Endothelial cell of umbilical vein (primary cell): ENCODE results near the gene KRR1. TPM values are rescaled to one million over a fixed set of nuclear protein-coding genes. Genes with fewer than 3 reads are reported as not detected.

Experiments
- BruUV-seq: library from RNA; stranded (reverse); fragments of 400-500 nt; replicated peaks from 2 replicates; lab custom pipeline; 2021; lab: Mats Ljungman, UMichigan
- CTCF ChIA-PET: fragments of 300-600, 350-600 bp; sonication (Branson Sonifier 250); formaldehyde crosslinking; loops from one replicate; lab custom pipeline; 2021; ENCODE audit warnings: antibody characterized with exemption, inconsistent platforms; lab: Charles Lee
- POLR2A ChIA-PET: fragments of 300-600, 350-600 bp; sonication (Branson Sonifier 250); formaldehyde crosslinking; loops from one replicate; lab custom pipeline; 2021; ENCODE audit warnings: antibody characterized with exemption, inconsistent platforms; lab: Charles Lee
- DNase-seq: peaks from one replicate; pipeline ENCODE4 v3.0.0-alpha.2; 2011; ENCODE audit warnings: low read depth, low spot score
- FAIRE-seq: peaks from 2 replicates; lab custom pipeline; 2011; peaks lifted over from hg19 to GRCh38; lab: Jason Lieb, UNC
- H2AFZ ChIP-seq: 2 replicates; pipeline ENCODE4 v1.6.0; 2012; ENCODE audit warnings: low read depth, low read length, control low read depth, inconsistent platforms
- H3K27ac ChIP-seq: 2 replicates; pipeline ENCODE4 v1.5.1; 2011; ENCODE audit warnings: low read depth, mild to moderate bottlenecking, control low read depth, low read length, moderate library complexity; ENCODE audit not compliant: insufficient read depth
- H3K27me3 ChIP-seq, 2 experiments: 2 replicates each; pipeline versions ENCODE4 v1.6.0 to v1.6.1; 2011; ENCODE audit warnings: low read length in 2 of 2, mixed read lengths in 1 of 2; ENCODE audit not compliant: control insufficient read depth in 2 of 2, insufficient read depth in 2 of 2
- H3K36me3 ChIP-seq, 2 experiments: 2 replicates in 1 of 2; 3 replicates in 1 of 2; pipeline ENCODE4 v1.5.1; 2011; ENCODE audit warnings: low read length in 2 of 2, mild to moderate bottlenecking in 1 of 2, moderate library complexity in 1 of 2; ENCODE audit not compliant: control insufficient read depth in 2 of 2, insufficient read depth in 2 of 2; ENCODE audit errors: extremely low read depth in 1 of 2
- H3K4me1 ChIP-seq: 3 replicates; pipeline ENCODE4 v1.5.1; 2011; ENCODE audit warnings: mild to moderate bottlenecking, low read length; ENCODE audit not compliant: control insufficient read depth, insufficient read depth; ENCODE audit errors: extremely low read depth
- H3K4me2 ChIP-seq: 2 replicates; pipeline ENCODE4 v1.6.1; 2011; ENCODE audit warnings: low read length, control low read depth, mixed read lengths; ENCODE audit not compliant: insufficient read depth
- H3K4me3 ChIP-seq, 3 experiments: fragments of 200-600 bp in 1 of 3; sonication (generic), shearing (Covaris generic) in 1 of 3; replicated peaks in 1 of 3; 2 replicates each; pipeline ENCODE4 v1.5.1; 2011 to 2016; ENCODE audit warnings: control low read depth in 3 of 3, low read length in 3 of 3, mild to moderate bottlenecking in 2 of 3, inconsistent platforms in 1 of 3, low read depth in 1 of 3, moderate library complexity in 1 of 3; ENCODE audit not compliant: insufficient read depth in 1 of 3
- H3K79me2 ChIP-seq: 2 replicates; pipeline ENCODE4 v1.6.0; 2012; ENCODE audit warnings: low read length, inconsistent platforms; ENCODE audit not compliant: control insufficient read depth, insufficient read depth
- H3K9ac ChIP-seq: replicated peaks from 2 replicates; pipeline ENCODE3; 2011; ENCODE audit warnings: low read length, control low read depth; ENCODE audit not compliant: insufficient read depth; ENCODE audit errors: extremely low read depth
- H3K9me1 ChIP-seq: replicated peaks from 3 replicates; pipeline ENCODE4 v1.6.0; 2011; ENCODE audit warnings: mild to moderate bottlenecking, low read length; ENCODE audit not compliant: control insufficient read depth, insufficient read depth; ENCODE audit errors: extremely low read depth
- H3K9me3 ChIP-seq: replicated peaks from 2 replicates; pipeline ENCODE4 v1.5.1; 2012; ENCODE audit warnings: low read length, inconsistent platforms; ENCODE audit not compliant: control insufficient read depth, insufficient read depth
- H4K20me1 ChIP-seq: replicated peaks from 2 replicates; pipeline ENCODE3; 2011; ENCODE audit warnings: mild to moderate bottlenecking, low read length; ENCODE audit not compliant: control insufficient read depth, insufficient read depth; ENCODE audit errors: extremely low read depth
- EZH2 ChIP-seq: IDR thresholded peaks from 2 replicates; pipeline ENCODE4 v1.6.1; 2012; ENCODE audit warnings: borderline replicate concordance, low read depth, mild to moderate bottlenecking, moderate library complexity, low read length, inconsistent platforms; ENCODE audit not compliant: severe bottlenecking
- FOS ChIP-seq: IDR thresholded peaks from 2 replicates; pipeline ENCODE4 v1.6.1; 2011; ENCODE audit warnings: mild to moderate bottlenecking, low read length, moderate library complexity, borderline replicate concordance; ENCODE audit not compliant: insufficient read depth
- GATA2 ChIP-seq: IDR thresholded peaks from 2 replicates; pipeline ENCODE4 v1.7.0; 2011; ENCODE audit warnings: low read depth, mild to moderate bottlenecking, moderate library complexity, mixed read lengths, low read length; ENCODE audit not compliant: insufficient read length, insufficient read depth
- MAX ChIP-seq: IDR thresholded peaks from 2 replicates; pipeline ENCODE4 v1.6.1; 2011; ENCODE audit not compliant: insufficient read depth, insufficient read length
- dilution Hi-C: fragments of 300-500 bp; cut with MboI; formaldehyde crosslinking; loops from one replicate; pipeline ENCODE4 v1.15.0; 2019; ENCODE audit warnings: low sequenced_read_pairs; ENCODE audit not compliant: extremely low pct_ligation_motif_present
- intact Hi-C: fragments of 100-400 bp; cut with micrococcal nuclease; formaldehyde crosslinking; loops from one replicate; pipeline ENCODE4 v1.10.0; 2022
- polyA plus RNA-seq, 4 experiments: library from polyadenylated mRNA; depleted of rRNA in 3 of 4; stranded (reverse) in 3 of 4; unstranded in 1 of 4; fragments of >200 nt; gene quantifications; 2 replicates each; pipeline versions ENCODE4 v1.2.1 to v1.2.3, GENCODE V29; 2011 to 2012; ENCODE audit warnings: missing spikeins in 1 of 4
- total RNA-seq: library from RNA; stranded (reverse); gene quantifications from 2 replicates; pipeline ENCODE4 v1.2.3, GENCODE V29; 2021
- TF ChIP-seq, protein P1 (sequence below), 2 donors: IDR thresholded peaks; 1 replicate in 1 of 2; 2 replicates in 1 of 2; pipeline ENCODE4 v1.5.1; 2011; ENCODE audit warnings: low read length in 2 of 2, mild to moderate bottlenecking in 2 of 2, moderate library complexity in 2 of 2, control low read depth in 1 of 2, inconsistent platforms in 1 of 2, low read depth in 1 of 2; ENCODE audit not compliant: insufficient read depth in 1 of 2; ENCODE audit errors: extremely low read depth in 1 of 2

The KRR1 gene
- total and polyA plus RNA-seq, 2 donors (not counting 3 experiments of a cell fraction or from before 2014, with no cell fraction given) = 5.9 to 49.3 TPM

DNA sequence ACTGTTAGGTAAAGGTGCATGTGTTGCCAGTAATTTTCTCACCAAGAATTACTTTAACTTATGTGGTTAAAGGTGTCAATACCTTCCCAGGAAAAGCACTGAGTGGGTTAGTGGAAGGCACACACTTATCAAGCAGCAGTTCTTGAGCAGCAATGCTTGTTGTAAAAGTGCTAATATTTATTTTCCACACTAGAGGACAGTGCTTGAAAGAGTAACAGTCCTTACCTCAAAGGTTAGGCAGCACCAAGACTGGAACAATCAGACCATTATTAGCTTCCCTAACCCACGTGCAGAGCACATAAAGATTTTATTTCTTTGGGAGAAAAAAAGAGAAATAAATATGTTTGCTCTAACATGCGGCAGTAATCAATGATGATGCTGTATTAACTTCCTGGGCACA lies 48.8 kb upstream of the KRR1 start:
- ChIA-PET POLR2A (interaction anchor here (0.9 to 1.2 kb wide), 3 partner anchors 465 to 475 kb away, joined by 3 read pairs; partner anchors contain the start of gene PHLDA1), CTCF (interaction anchor here (0.6 to 2.4 kb wide), 25 partner anchors 9 to 1026 kb away, joined by 3 to 28 read pairs (median 4); partner anchors contain the start of gene PHLDA1)
- H3K27me3 ChIP-seq = no peaks in the 10 kb centered on the region
- no peak for FAIRE-seq
- no peaks in the 10 kb centered on the region for H3K9me3 ChIP-seq
- H3K4me3 ChIP-seq = no peak overlapping the region
- H3K4me1 ChIP-seq = peaks cover 12% of the 10 kb centered on the region
- DNase-seq = peak; percentile 70
- TF ChIP-seq, protein P1, sequence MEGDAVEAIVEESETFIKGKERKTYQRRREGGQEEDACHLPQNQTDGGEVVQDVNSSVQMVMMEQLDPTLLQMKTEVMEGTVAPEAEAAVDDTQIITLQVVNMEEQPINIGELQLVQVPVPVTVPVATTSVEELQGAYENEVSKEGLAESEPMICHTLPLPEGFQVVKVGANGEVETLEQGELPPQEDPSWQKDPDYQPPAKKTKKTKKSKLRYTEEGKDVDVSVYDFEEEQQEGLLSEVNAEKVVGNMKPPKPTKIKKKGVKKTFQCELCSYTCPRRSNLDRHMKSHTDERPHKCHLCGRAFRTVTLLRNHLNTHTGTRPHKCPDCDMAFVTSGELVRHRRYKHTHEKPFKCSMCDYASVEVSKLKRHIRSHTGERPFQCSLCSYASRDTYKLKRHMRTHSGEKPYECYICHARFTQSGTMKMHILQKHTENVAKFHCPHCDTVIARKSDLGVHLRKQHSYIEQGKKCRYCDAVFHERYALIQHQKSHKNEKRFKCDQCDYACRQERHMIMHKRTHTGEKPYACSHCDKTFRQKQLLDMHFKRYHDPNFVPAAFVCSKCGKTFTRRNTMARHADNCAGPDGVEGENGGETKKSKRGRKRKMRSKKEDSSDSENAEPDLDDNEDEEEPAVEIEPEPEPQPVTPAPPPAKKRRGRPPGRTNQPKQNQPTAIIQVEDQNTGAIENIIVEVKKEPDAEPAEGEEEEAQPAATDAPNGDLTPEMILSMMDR (IDR thresholded peaks at IDR 0.05; ENCODE audit: extremely low read depth in 1 of 2, insufficient read depth in 1 of 2, low read depth in 1 of 2, low read length in 2 of 2) = peak in 1 of 2 donors; percentile 40
- no peak for TF ChIP-seq GATA2
- TF ChIP-seq MAX = no peak
- no peak for TF ChIP-seq FOS
- TF ChIP-seq EZH2 = no peak
- no peak overlapping the region for H3K9ac ChIP-seq
- no peaks in the 10 kb centered on the region for H3K36me3 ChIP-seq
- H4K20me1 ChIP-seq = no peaks in the 10 kb centered on the region
- intact Hi-C loops (loop anchor here (1.0 to 5.0 kb wide), 6 partner anchors 147 to 522 kb away; partner anchors contain the start of genes NAP1L1 and PHLDA1), dilution Hi-C loops (no loop called here)
- no TSS peak for BruUV-seq
- H2AFZ ChIP-seq = no peak overlapping the region
- no peak overlapping the region for H3K4me2 ChIP-seq
- H3K79me2 ChIP-seq = no peaks in the 10 kb centered on the region
- H3K9me1 ChIP-seq = no peaks in the 10 kb centered on the region
- H3K27ac ChIP-seq = no peak overlapping the region
